Natural killer cell treated with Interleukin-12 subunit alpha and Interleukin-12 subunit beta and Interleukin-15 and Interleukin-18, amount 100 ng/mL, for 72 hours (primary cell): ENCODE results near the gene OST4. TPM values are rescaled to one million over a fixed set of nuclear protein-coding genes. Genes with fewer than 3 reads are reported as not detected.

Experiments
- ATAC-seq, 2 donors: fragments of 150-1000 bp; cut with Tn5 transposase in 1 of 2; sonication (Bioruptor Pico), chemical (Tn5 transposase) in 1 of 2; 2 replicates each; pipeline ENCODE4 v1.10.0; 2021
- DNase-seq: peaks from one replicate; pipeline ENCODE4 v3.0.0; 2022; ENCODE audit warnings: low spot score
- H3K27ac Mint-ChIP-seq, 2 donors: 1 replicate in 1 of 2; 2 replicates in 1 of 2; pipeline ENCODE4 v1.8.0; 2022; ENCODE audit warnings: mixed read lengths in 2 of 2, mild to moderate bottlenecking in 1 of 2, moderate library complexity in 1 of 2
- H3K27me3 Mint-ChIP-seq, 2 donors: 1 replicate in 1 of 2; 2 replicates in 1 of 2; pipeline ENCODE4 v1.8.0; 2022; ENCODE audit warnings: mixed read lengths in 2 of 2
- H3K36me3 Mint-ChIP-seq: one replicate; pipeline ENCODE4 v1.8.0; 2022; ENCODE audit warnings: mixed read lengths
- H3K4me1 Mint-ChIP-seq, 2 donors: 1 replicate in 1 of 2; 2 replicates in 1 of 2; pipeline ENCODE4 v1.8.0; 2022; ENCODE audit warnings: low read depth in 2 of 2, mixed read lengths in 2 of 2, mild to moderate bottlenecking in 1 of 2
- H3K4me3 Mint-ChIP-seq: one replicate; pipeline ENCODE4 v1.8.0; 2022; ENCODE audit warnings: mixed read lengths
- H3K9me3 Mint-ChIP-seq: 2 replicates; pipeline ENCODE4 v1.8.0; 2022; ENCODE audit warnings: mixed read lengths
- total RNA-seq, 2 donors: library from RNA; stranded (reverse); gene quantifications; one replicate each; pipeline ENCODE4 v1.2.3, GENCODE V29; 2022

Gene OST4
- total RNA-seq, 2 donors from 2014 or later, result 286 to 393 TPM

DNA sequence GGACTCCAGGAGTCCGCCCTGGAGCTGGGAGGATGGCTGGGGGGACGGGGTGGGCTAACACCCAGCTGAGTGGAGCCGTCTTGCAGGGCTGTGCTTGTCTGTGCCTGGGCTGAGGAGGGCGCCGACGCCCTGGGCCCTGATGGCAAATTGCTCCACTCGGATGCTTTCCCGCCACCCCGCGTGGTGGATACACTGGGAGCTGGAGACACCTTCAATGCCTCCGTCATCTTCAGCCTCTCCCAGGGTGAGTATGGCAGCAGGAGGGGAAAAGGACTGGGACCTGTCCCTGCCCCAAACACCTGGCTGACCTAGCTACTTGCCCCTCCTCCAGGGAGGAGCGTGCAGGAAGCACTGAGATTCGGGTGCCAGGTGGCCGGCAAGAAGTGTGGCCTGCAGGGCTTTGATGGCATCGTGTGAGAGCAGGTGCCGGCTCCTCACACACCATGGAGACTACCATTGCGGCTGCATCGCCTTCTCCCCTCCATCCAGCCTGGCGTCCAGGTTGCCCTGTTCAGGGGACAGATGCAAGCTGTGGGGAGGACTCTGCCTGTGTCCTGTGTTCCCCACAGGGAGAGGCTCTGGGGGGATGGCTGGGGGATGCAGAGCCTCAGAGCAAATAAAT, 28.0 kb upstream of the OST4 start:
- no peak for DNase-seq
- Mint-ChIP-seq H3K4me1 (peaks cover 0 to 12% of the 10 kb centered on the region in 2 donors), H3K36me3 (no peaks in the 10 kb centered on the region), H3K27me3 (no peaks in the 10 kb centered on the region), H3K9me3 (no peaks in the 10 kb centered on the region), H3K4me3 (no peak overlapping the region), H3K27ac (no peak overlapping the region)
- ATAC-seq, result no peak

DNA sequence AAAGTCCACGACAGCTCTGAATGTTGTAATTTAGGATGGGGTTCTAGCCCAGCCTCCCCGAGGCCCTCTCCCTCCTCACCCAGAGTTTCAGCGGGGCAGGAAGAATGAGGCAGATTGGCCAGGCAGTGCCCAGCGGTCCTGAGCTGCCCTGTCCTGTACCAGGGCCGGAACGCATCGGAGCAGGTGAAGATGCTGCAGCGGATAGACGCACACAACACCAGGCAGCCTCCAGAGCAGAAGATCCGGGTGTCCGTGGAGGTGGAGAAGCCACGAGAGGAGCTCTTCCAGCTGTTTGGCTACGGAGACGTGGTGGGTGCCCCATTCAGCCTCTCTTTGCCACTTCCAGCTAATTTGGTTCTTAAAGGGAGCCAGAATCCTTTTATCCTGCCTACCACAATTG, 25.9 kb upstream of the OST4 start:
- peaks cover 0 to 12% of the 10 kb centered on the region in 2 donors for H3K4me1 Mint-ChIP-seq
- no peak overlapping the region for H3K4me3 Mint-ChIP-seq
- no peak overlapping the region for H3K27ac Mint-ChIP-seq
- DNase-seq (no peak), ATAC-seq (no peak)
- H3K36me3 Mint-ChIP-seq, result no peaks in the 10 kb centered on the region
- no peaks in the 10 kb centered on the region for H3K9me3 Mint-ChIP-seq
- H3K27me3 Mint-ChIP-seq, result no peaks in the 10 kb centered on the region

DNA sequence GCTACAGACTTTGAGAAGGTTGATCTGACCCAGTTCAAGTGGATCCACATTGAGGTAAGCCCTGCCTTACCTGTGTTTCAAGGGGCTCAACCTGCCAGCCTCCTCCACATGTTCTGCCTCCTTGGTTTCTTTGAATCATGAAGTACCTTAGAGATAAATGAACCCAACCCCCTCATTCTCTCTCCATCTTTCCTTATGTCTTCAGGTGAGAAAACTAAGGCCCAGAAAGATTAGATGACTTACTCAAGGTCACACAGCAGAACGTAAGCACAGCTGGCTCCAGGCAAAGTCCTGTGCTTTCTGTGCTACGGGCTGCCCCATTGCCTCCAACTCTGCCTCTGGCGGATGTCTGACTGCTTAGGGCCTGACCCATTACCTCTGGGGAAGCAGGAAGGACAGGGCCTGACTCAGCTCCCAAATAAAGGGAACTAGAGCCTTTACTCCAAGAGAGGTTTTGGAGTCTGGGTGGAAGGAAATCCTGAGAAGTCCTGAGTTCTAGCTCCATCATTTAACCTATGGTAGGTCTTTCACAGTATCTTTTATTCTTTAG, 25.4 kb upstream of the OST4 start:
- no peaks in the 10 kb centered on the region for H3K27me3 Mint-ChIP-seq
- H3K36me3 Mint-ChIP-seq, result no peaks in the 10 kb centered on the region
- peaks cover 0 to 12% of the 10 kb centered on the region in 2 donors for H3K4me1 Mint-ChIP-seq
- DNase-seq, result no peak
- H3K27ac Mint-ChIP-seq, result no peak overlapping the region
- no peaks in the 10 kb centered on the region for H3K9me3 Mint-ChIP-seq
- no peak for ATAC-seq
- H3K4me3 Mint-ChIP-seq, result no peak overlapping the region

DNA sequence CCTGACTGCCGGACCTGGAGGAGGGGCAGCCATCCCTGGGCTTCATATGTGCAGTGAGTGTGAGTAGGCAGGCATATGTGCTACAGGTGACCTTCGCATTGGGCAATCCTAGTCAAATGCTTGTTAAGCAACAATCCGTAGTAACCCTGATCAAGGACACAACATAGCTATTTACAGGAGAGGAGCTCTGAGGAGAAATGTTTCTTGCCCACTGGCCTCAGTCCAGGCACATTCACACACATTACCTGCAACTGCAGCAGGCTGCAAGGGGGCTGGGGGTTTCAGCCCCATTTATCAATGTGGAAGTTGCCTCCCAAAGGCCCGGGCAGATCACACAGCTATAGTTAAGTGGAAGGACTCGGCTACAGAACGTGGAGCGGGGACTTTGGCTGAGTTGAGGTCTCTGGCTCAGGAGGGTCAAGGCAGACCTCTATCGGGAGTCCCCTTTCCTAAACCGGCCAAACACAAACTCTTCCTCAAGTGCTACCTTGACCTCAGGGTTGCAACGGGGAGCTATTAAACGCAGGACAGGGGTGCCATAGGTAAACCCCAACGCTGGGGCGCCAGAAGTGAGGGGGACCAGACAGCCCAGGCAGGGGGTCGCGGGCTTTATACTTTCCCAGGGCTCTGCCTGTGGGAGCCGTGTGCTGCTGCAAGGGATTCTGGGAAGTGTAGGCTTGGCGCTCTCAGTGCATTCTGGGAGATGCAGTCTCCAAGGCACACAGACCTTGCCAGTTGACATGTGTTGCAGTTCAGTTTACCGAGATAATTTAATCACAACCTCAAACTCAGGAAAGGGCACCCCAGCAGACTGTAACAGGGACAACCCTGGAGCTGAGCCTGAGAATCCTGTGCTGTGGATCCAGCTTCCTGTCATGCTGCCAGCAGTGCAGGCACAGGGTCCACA, 24.5 kb upstream of the OST4 start:
- Mint-ChIP-seq H3K9me3 (no peaks in the 10 kb centered on the region), H3K4me3 (peak overlapping the region; percentile 30), H3K4me1 (peaks cover 0 to 15% of the 10 kb centered on the region in 2 donors), H3K27ac (no peak overlapping the region), H3K27me3 (no peaks in the 10 kb centered on the region), H3K36me3 (no peaks in the 10 kb centered on the region)
- DNase-seq (no peak), ATAC-seq (peak; percentile 70 to 80)

DNA sequence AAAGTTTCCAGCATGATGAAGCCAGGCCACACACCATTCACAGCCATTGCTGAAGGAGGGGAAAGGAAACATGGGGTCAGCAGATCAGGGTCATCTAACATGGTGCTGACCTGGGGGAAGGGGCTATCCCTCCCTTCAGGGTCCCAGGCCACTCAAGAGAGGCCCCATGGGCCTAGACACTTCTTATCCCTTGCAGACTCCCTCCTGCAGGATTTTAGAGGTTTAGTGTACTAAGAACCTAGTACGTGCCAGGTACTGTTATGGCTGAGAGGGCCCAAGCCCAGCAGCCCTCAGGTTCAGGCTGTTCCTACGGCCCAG, 23.9 kb upstream of the OST4 start:
- ATAC-seq (no peak), DNase-seq (no peak)
- Mint-ChIP-seq H3K4me3 (no peak overlapping the region), H3K4me1 (peaks cover 0 to 15% of the 10 kb centered on the region in 2 donors), H3K27me3 (no peaks in the 10 kb centered on the region), H3K27ac (no peak overlapping the region), H3K36me3 (no peaks in the 10 kb centered on the region), H3K9me3 (no peaks in the 10 kb centered on the region)

DNA sequence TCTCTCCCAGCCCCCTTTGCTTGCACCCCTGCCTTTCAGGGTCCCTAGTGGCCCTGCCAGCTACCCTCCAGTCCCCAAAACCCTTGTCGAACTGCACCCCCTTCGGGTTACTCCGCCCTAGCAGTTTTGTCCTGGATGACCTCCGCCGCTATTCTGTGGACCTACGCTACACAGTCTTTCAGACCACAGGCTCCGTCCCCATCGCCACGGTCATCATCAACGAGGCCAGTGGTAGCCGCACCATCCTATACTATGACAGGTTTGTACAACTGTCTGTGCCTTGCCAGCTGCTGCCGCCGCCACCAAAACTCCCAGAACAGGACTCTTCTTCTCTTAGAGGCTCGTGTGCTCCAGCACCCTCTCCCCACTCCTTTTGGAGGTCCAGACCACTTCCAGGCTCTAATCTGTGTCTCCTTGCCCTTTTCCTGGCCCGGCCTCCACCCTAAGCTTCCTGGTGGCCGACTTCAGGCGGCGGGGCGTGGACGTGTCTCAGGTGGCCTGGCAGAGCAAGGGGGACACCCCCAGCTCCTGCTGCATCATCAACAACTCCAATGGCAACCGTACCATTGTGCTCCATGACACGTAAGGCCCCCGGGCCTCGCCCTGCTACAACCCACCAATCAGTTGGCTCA, 23.0 kb upstream of the OST4 start:
- Mint-ChIP-seq H3K36me3 (no peaks in the 10 kb centered on the region), H3K9me3 (no peaks in the 10 kb centered on the region), H3K27ac (no peak overlapping the region), H3K4me3 (no peak overlapping the region), H3K27me3 (no peaks in the 10 kb centered on the region), H3K4me1 (peaks cover 0 to 19% of the 10 kb centered on the region in 2 donors)
- DNase-seq, result no peak
- no peak for ATAC-seq

DNA sequence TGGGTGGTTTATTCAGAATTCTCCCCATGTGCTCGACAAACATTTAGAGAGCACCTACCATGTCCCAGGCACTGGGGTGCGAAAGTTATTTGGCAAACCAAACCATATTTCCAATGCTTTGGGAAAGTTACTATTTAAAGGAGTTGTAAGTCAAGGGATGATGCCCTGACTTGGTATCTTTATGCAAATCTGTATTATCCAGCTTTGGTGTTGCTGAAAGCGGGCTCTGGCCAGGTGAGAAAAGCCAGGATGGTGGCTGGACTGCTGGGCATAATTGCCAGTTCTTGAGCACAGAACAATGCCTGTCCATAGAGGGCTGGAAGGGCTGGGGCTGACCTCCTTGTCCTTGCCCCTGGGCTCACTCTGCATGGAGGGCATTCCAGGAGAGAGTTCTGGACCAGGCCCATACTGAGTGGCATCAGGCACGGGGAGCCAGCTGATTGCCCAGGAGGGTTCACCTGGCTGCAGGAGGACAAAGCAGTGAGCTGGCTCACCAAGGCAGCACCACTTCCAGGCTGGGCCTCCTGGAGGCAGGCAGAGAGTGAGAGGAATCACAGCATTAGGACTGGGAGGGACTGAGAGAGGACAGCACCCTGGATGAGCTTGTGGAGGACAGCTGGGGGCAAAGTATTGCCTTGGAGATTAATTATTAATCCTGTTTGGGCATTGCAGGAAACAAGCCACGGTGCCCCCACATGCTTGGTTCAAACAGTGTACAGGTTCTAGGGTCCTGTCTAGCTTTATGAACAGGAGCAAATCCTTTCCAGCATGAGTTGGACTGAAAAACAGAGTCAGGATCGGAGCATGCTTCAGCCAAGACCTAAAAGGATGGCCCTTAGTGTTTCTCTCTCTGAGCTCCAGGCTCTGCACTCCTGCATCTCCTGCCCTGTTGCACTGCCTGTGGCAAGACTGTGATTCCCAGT, 22.2 kb upstream of the OST4 start:
- Mint-ChIP-seq H3K4me1 (peaks cover 0 to 19% of the 10 kb centered on the region in 2 donors), H3K27me3 (no peaks in the 10 kb centered on the region), H3K36me3 (no peaks in the 10 kb centered on the region), H3K9me3 (no peaks in the 10 kb centered on the region), H3K27ac (no peak overlapping the region), H3K4me3 (no peak overlapping the region)
- ATAC-seq (no peak), DNase-seq (no peak)

DNA sequence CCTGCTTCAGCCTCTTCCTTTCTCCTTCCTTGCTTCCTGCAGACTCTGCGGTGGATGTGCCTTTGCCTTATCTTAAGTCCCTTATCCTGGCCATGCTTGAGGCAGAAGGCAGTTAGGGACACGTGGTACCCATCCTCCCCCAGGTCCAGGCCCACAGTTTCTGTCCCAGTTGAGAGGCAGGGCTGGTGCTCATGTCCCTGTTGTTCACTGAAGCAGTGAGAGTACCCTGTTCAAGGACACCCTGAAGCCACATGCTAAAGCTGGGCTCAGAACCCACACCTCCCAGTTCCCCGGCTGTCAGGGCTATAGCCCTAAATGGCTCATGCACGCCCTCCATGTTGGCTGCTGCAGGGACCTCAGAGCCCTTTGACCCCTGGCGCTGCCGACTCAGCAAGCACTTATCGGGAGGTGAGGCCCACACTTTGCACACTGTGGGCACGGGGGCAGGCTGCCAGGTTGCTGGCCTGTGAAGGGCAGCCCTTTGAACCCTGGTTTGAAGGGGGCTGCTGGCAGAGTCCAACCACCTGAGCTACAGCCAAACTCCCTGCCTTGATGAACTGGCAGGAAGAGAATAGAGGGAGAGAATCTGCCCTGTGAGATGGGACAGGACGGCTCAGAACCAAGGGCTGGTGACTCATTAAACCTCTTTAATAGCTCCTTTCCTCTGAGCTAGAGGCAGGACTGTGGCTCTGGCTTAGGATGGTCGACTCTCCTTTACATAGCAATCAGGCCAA, 21.4 kb upstream of the OST4 start:
- no peaks in the 10 kb centered on the region for H3K9me3 Mint-ChIP-seq
- H3K27me3 Mint-ChIP-seq, result no peaks in the 10 kb centered on the region
- peaks cover 0 to 19% of the 10 kb centered on the region in 2 donors for H3K4me1 Mint-ChIP-seq
- H3K27ac Mint-ChIP-seq, result no peak overlapping the region
- no peaks in the 10 kb centered on the region for H3K36me3 Mint-ChIP-seq
- no peak overlapping the region for H3K4me3 Mint-ChIP-seq
- ATAC-seq (no peak), DNase-seq (no peak)

DNA sequence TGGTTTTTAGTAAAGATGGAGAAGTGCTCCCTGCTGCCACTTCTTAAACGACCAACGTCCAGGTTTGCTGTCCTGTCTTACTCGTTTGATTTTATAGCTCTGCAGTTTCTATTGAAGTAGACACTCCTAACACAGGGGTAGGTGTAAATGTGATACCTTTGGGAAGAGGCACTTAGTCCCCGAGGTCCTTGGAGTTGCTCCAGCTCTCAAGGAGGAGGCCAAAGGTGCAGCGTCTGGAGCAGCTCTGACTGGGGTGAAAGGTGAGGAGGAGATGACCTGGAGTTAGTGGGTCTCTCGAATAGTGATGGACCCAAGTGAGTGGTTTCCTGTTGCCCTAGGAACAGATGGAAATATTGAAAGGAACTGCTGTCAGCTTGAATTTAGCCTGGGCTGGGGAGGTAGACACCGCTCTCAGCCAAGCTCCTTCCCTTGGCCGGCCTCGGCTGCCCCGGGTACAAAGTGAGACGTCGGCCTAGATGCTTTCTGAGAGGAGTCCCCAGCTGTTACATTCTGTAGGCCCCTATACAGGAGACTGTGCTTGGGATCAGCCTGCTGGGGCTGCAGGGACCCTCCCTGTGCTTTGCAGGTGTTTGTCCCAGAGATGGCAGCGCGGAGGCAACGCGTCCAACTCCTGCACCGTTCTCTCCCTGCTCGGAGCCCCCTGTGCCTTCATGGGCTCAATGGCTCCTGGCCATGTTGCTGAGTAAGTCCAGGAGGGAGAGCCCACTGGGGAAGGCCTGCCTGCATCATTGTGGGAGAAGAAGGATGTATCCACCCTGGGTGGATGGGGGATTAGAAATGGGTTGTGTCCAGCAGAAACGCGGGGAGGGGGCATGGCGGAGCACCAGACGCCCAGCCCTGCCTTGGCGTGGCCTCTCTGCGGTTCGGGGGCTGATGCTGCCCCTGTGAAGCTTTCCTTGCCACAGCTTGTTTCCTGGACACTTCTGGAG, 20.6 kb upstream of the OST4 start:
- no peaks in the 10 kb centered on the region for H3K36me3 Mint-ChIP-seq
- ATAC-seq (no peak), DNase-seq (no peak)
- no peak overlapping the region for H3K27ac Mint-ChIP-seq
- H3K4me3 Mint-ChIP-seq, result no peak overlapping the region
- no peaks in the 10 kb centered on the region for H3K27me3 Mint-ChIP-seq
- H3K4me1 Mint-ChIP-seq, result peaks cover 0 to 19% of the 10 kb centered on the region in 2 donors
- H3K9me3 Mint-ChIP-seq, result no peaks in the 10 kb centered on the region

DNA sequence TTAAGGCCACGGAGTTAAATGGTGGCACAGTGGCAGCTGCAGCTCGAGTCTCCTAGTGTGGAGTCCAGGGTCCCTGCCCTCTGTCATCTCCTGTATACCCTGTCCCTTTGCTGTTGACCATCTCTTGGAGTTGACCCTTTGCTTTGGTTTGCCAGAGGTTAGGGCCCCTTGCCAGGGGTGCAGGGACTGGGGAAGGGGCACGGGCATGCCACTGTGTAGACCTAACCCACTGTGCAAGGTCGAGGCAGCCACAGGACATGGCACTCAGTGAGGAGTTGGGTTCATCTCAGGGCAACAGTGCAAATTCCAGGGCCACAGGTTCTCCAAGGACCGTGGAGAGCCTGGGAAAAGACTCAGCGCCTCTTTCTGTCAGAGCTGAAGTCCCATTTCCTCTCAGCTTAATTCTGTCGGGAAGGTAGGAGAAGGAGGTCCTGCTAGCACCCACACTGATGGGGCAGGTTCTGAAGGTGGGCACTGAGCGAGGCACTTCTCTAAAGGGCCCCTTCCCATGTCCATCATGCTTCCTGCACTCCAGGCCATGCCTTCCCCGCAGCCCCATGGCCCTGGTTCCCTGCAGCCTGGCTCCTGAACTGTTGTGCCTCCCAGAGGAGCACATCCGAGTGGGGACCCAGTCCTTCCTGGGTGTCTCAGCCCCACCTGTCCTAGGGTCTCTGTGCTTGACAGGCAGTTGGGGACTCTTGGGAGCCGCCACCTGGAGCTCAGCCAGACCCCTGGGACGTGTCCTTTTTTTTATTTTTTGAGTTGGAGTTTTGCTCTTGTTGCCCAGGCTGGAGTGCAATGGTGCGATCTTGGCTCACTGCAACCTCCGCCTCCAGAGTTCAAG, 17.9 kb upstream of the OST4 start:
- Mint-ChIP-seq H3K9me3 (no peaks in the 10 kb centered on the region), H3K4me3 (no peak overlapping the region), H3K36me3 (no peaks in the 10 kb centered on the region), H3K4me1 (peaks cover 7 to 16% of the 10 kb centered on the region in 2 donors), H3K27ac (no peak overlapping the region), H3K27me3 (no peaks in the 10 kb centered on the region)
- ATAC-seq (no peak), DNase-seq (no peak)

DNA sequence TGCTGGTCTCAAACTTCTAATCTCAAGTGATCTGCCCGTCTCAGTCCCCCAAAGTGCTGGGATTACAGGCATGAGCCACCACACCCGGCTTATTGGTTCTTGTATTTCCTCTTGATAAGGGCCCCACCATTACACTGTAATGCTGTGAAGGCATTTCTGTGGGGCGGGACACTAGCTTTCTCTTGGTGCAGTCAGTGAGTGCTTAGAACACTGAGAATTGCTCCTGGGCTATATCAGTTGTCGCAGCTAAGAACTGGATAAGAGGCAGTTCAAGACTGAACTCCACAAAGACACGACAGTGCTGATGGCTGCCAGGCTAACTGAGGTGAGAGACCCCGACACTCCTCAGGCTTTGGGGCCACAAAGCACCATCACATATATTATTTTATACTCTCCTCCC, 17.2 kb upstream of the OST4 start:
- H3K27me3 Mint-ChIP-seq, result no peaks in the 10 kb centered on the region
- H3K27ac Mint-ChIP-seq, result no peak overlapping the region
- H3K4me1 Mint-ChIP-seq, result peaks cover 7 to 20% of the 10 kb centered on the region in 2 donors
- no peak overlapping the region for H3K4me3 Mint-ChIP-seq
- no peak for DNase-seq
- no peak for ATAC-seq
- H3K36me3 Mint-ChIP-seq, result no peaks in the 10 kb centered on the region
- no peaks in the 10 kb centered on the region for H3K9me3 Mint-ChIP-seq
